Measurements from ENCODE around the gene ZNF454.

ZNF454 gene

GRCh38 chr5:179006564-179006963 lies 65.6 kb downstream of the ZNF454 start:
- no peaks in the 10 kb centered on the region for H3K9me3 ChIP-seq (ENCODE audit: insufficient read depth, low read depth, low read length)
- no peaks in the 10 kb centered on the region for H3K4me1 ChIP-seq (ENCODE audit: insufficient read depth, low read length, poor library complexity, severe bottlenecking)
- no peak overlapping the region for H3K4me3 ChIP-seq (ENCODE audit: low read length, poor library complexity, severe bottlenecking)
- no peak overlapping the region for H3K9ac ChIP-seq (ENCODE audit: low read depth, low read length, poor library complexity, severe bottlenecking)
- no peak for TF ChIP-seq EZH2phosphoT487 (IDR thresholded peaks at IDR 0.05; ENCODE audit: borderline replicate concordance)
- TF ChIP-seq CTCF (conservative IDR thresholded peaks at IDR 0.05; ENCODE audit: low read length): no peak
- H3K4me2 ChIP-seq (ENCODE audit: low read depth, low read length, poor library complexity, severe bottlenecking): no peak overlapping the region
- no peaks in the 10 kb centered on the region for H3K36me3 ChIP-seq (ENCODE audit: insufficient read depth, low read length)
- no peak overlapping the region for H2AFZ ChIP-seq (ENCODE audit: low read length)
- no peaks in the 10 kb centered on the region for H3K27me3 ChIP-seq (ENCODE audit: insufficient read depth, low read length, poor library complexity, severe bottlenecking)
- H4K20me1 ChIP-seq (ENCODE audit: insufficient read depth, low read length, poor library complexity, severe bottlenecking): no peaks in the 10 kb centered on the region
- no peaks in the 10 kb centered on the region for H3K79me2 ChIP-seq (ENCODE audit: insufficient read depth, low read length)
- no peaks in the 10 kb centered on the region for H3K9me2 ChIP-seq (replicated peaks; ENCODE audit: low read depth, low read length)
- H3F3A ChIP-seq (ENCODE audit: low read depth): no peaks in the 10 kb centered on the region

GRCh38 chr5:179008667-179009066 lies 67.7 kb downstream of the ZNF454 start:
- Histone ChIP-seq H3K4me2 (ENCODE audit: low read depth, low read length, poor library complexity, severe bottlenecking) (no peak overlapping the region), H3K9me3 (ENCODE audit: insufficient read depth, low read depth, low read length) (no peaks in the 10 kb centered on the region), H3K27me3 (ENCODE audit: insufficient read depth, low read length, poor library complexity, severe bottlenecking) (no peaks in the 10 kb centered on the region), H3K79me2 (ENCODE audit: insufficient read depth, low read length) (no peaks in the 10 kb centered on the region), H3K4me1 (ENCODE audit: insufficient read depth, low read length, poor library complexity, severe bottlenecking) (no peaks in the 10 kb centered on the region), H3K9ac (ENCODE audit: low read depth, low read length, poor library complexity, severe bottlenecking) (no peak overlapping the region), H3K36me3 (ENCODE audit: insufficient read depth, low read length) (no peaks in the 10 kb centered on the region), H3K4me3 (ENCODE audit: low read length, poor library complexity, severe bottlenecking) (no peak overlapping the region), H3F3A (ENCODE audit: low read depth) (no peaks in the 10 kb centered on the region), H3K9me2 (replicated peaks; ENCODE audit: low read depth, low read length) (no peaks in the 10 kb centered on the region), H2AFZ (ENCODE audit: low read length) (no peak overlapping the region), H4K20me1 (ENCODE audit: insufficient read depth, low read length, poor library complexity, severe bottlenecking) (no peaks in the 10 kb centered on the region)
- TF ChIP-seq EZH2phosphoT487 (IDR thresholded peaks at IDR 0.05; ENCODE audit: borderline replicate concordance) (no peak), CTCF (conservative IDR thresholded peaks at IDR 0.05; ENCODE audit: low read length) (no peak; the same call in 1 of the 2 replicates)

All from Loucy (cell line).